NB4 (cell line): ENCODE data around the gene PLEKHM2.

ENCODE experiments used
- CTCF ChIP-seq: IDR thresholded peaks from one replicate; pipeline ENCODE4 v1.5.1; 2012; ENCODE audit warnings: low read depth, low read length
- POLR2A ChIP-seq: IDR thresholded peaks from 2 replicates; pipeline ENCODE4 v1.6.1; 2011; ENCODE audit warnings: mild to moderate bottlenecking; ENCODE audit not compliant: insufficient read length; ENCODE audit errors: extremely low read depth

GRCh38 chr1:15667362-15667761 is 16.8 kb upstream of the PLEKHM2 start:
- TF ChIP-seq CTCF (no peak), POLR2A (no peak)
